HL-60 (cell line): ENCODE measurements around the gene BRAT1.

Experiments used
- POLR2AphosphoS5 ChIP-seq: IDR thresholded peaks from 2 replicates; pipeline ENCODE4 v1.6.1; 2012; ENCODE audit warnings: low read depth
- TF ChIP-seq, protein P1 (sequence below): IDR thresholded peaks from one replicate; pipeline ENCODE4 v1.5.1; 2011; ENCODE audit warnings: low read length, control low read depth, inconsistent platforms; ENCODE audit not compliant: insufficient read depth
- TF ChIP-seq, protein P2 (sequence below): IDR thresholded peaks from 2 replicates; pipeline ENCODE4 v1.6.1; 2012; ENCODE audit warnings: low read depth; ENCODE audit not compliant: insufficient replicate concordance

DNA sequence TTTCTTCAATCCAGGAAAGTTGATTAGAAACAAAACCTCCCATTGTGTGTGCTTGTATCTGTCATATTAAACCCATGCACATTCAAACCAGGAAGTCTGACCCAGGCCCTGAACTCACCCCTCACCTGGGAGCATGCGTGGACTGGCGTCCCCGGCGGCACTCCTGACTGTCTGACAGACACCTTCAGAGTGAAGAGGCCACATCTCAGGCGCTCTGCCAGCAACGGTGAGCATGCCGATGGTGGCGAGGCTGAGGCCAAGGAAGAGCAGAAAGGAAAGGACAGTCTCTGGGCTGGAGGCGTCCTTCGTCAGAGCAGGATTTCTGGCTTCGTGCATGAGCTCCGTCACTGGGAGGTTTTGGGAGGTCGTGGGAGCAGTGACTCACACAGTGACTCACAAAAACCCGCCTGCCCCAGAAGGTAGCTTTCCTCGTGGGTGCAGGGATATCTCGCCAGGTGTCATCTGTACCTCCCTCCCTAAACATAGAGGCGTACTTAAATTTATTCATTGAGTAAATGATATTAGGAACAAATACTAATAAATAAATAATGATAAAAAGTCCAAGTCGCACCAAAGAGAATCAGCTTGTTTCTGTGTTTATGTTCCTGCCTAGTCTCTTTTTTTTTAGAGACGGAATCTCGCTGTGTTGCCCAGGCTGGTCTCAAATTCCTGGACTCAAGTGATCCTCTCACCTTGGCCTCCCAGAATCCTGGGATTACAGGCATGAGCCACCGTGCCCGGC lies 16.9 kb upstream of the BRAT1 start:
- TF ChIP-seq, protein P1, sequence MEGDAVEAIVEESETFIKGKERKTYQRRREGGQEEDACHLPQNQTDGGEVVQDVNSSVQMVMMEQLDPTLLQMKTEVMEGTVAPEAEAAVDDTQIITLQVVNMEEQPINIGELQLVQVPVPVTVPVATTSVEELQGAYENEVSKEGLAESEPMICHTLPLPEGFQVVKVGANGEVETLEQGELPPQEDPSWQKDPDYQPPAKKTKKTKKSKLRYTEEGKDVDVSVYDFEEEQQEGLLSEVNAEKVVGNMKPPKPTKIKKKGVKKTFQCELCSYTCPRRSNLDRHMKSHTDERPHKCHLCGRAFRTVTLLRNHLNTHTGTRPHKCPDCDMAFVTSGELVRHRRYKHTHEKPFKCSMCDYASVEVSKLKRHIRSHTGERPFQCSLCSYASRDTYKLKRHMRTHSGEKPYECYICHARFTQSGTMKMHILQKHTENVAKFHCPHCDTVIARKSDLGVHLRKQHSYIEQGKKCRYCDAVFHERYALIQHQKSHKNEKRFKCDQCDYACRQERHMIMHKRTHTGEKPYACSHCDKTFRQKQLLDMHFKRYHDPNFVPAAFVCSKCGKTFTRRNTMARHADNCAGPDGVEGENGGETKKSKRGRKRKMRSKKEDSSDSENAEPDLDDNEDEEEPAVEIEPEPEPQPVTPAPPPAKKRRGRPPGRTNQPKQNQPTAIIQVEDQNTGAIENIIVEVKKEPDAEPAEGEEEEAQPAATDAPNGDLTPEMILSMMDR = no peak
- TF ChIP-seq, protein P2, sequence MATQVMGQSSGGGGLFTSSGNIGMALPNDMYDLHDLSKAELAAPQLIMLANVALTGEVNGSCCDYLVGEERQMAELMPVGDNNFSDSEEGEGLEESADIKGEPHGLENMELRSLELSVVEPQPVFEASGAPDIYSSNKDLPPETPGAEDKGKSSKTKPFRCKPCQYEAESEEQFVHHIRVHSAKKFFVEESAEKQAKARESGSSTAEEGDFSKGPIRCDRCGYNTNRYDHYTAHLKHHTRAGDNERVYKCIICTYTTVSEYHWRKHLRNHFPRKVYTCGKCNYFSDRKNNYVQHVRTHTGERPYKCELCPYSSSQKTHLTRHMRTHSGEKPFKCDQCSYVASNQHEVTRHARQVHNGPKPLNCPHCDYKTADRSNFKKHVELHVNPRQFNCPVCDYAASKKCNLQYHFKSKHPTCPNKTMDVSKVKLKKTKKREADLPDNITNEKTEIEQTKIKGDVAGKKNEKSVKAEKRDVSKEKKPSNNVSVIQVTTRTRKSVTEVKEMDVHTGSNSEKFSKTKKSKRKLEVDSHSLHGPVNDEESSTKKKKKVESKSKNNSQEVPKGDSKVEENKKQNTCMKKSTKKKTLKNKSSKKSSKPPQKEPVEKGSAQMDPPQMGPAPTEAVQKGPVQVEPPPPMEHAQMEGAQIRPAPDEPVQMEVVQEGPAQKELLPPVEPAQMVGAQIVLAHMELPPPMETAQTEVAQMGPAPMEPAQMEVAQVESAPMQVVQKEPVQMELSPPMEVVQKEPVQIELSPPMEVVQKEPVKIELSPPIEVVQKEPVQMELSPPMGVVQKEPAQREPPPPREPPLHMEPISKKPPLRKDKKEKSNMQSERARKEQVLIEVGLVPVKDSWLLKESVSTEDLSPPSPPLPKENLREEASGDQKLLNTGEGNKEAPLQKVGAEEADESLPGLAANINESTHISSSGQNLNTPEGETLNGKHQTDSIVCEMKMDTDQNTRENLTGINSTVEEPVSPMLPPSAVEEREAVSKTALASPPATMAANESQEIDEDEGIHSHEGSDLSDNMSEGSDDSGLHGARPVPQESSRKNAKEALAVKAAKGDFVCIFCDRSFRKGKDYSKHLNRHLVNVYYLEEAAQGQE = no peak
- TF ChIP-seq POLR2AphosphoS5 = no peak
